Keratinocyte (primary cell): Measurements from ENCODE around the gene PRKD2. TPM values are rescaled to one million over a fixed set of nuclear protein-coding genes. Genes with fewer than 3 reads are reported as not detected.

Experiments used
- DNase-seq: peaks from one replicate; pipeline ENCODE4 v3.0.0-alpha.2; 2011; ENCODE audit warnings: low read depth, missing footprints, low spot score
- FAIRE-seq: peaks from 2 replicates; lab custom pipeline; 2011; peaks lifted over from hg19 to GRCh38; lab: Jason Lieb, UNC
- H2AFZ ChIP-seq: 2 replicates; pipeline ENCODE4 v1.6.0; 2012; ENCODE audit warnings: low read length, control low read depth, inconsistent platforms; ENCODE audit not compliant: control insufficient read depth
- H3K27ac ChIP-seq: 2 replicates; pipeline ENCODE4 v1.5.1; 2011; ENCODE audit warnings: low read length; ENCODE audit not compliant: control insufficient read depth, insufficient read depth
- H3K27me3 ChIP-seq: 3 replicates; pipeline ENCODE4 v1.6.0; 2011; ENCODE audit warnings: low read length; ENCODE audit not compliant: control insufficient read depth, insufficient read depth; ENCODE audit errors: extremely low read depth
- H3K36me3 ChIP-seq, 2 experiments: 2 replicates in 1 of 2; 3 replicates in 1 of 2; pipeline ENCODE4 v1.5.1; 2011; ENCODE audit warnings: low read length in 2 of 2, mild to moderate bottlenecking in 1 of 2; ENCODE audit not compliant: control insufficient read depth in 2 of 2, insufficient read depth in 2 of 2; ENCODE audit errors: extremely low read depth in 1 of 2
- H3K4me1 ChIP-seq: 3 replicates; pipeline ENCODE4 v1.5.1; 2011; ENCODE audit warnings: low read length; ENCODE audit not compliant: control insufficient read depth, insufficient read depth; ENCODE audit errors: extremely low read depth
- H3K4me2 ChIP-seq: 3 replicates; pipeline ENCODE4 v1.6.0; 2011; ENCODE audit warnings: low read depth, low read length; ENCODE audit not compliant: control insufficient read depth, insufficient read depth; ENCODE audit errors: extremely low read depth
- H3K4me3 ChIP-seq, 3 experiments: fragments of 200-600 bp in 1 of 3; sonication (generic) in 1 of 3; 2 replicates in 2 of 3; 3 replicates in 1 of 3; pipeline ENCODE4 v1.5.1; 2011 to 2016; ENCODE audit warnings: low read length in 3 of 3, mild to moderate bottlenecking in 3 of 3, control low read depth in 2 of 3, inconsistent platforms in 1 of 3, low read depth in 1 of 3, mixed read lengths in 1 of 3, mixed run types in 1 of 3, moderate library complexity in 1 of 3; ENCODE audit not compliant: control insufficient read depth in 2 of 3, insufficient read depth in 2 of 3; ENCODE audit errors: extremely low read depth in 1 of 3
- H3K79me2 ChIP-seq: 2 replicates; pipeline ENCODE4 v1.6.0; 2012; ENCODE audit warnings: low read length; ENCODE audit not compliant: control insufficient read depth, insufficient read depth
- H3K9ac ChIP-seq: 3 replicates; pipeline ENCODE4 v1.6.0; 2011; ENCODE audit warnings: low read length; ENCODE audit not compliant: control insufficient read depth, insufficient read depth; ENCODE audit errors: extremely low read depth
- H3K9me1 ChIP-seq: 3 replicates; pipeline ENCODE4 v1.6.0; 2011; ENCODE audit warnings: low read length; ENCODE audit not compliant: control insufficient read depth, insufficient read depth; ENCODE audit errors: extremely low read depth
- H3K9me3 ChIP-seq: 2 replicates; pipeline ENCODE4 v1.5.1; 2012; ENCODE audit warnings: low read depth, low read length; ENCODE audit not compliant: control insufficient read depth
- H4K20me1 ChIP-seq: 3 replicates; pipeline ENCODE4 v1.6.0; 2011; ENCODE audit warnings: low read length; ENCODE audit not compliant: control insufficient read depth, insufficient read depth; ENCODE audit errors: extremely low read depth
- EZH2 ChIP-seq: IDR thresholded peaks from one replicate; pipeline ENCODE4 v1.6.1; 2012; ENCODE audit warnings: inconsistent platforms, mild to moderate bottlenecking, low read length, moderate library complexity
- dilution Hi-C: fragments of 300-500 bp; cut with MboI; formaldehyde crosslinking; loops from one replicate; pipeline ENCODE4 v1.7.0; 2020; ENCODE audit warnings: low sequenced_read_pairs; ENCODE audit not compliant: extremely low pct_ligation_motif_present
- polyA plus RNA-seq, 5 experiments: library from polyadenylated mRNA; depleted of rRNA in 3 of 5; stranded (reverse) in 3 of 5; stranded (forward) in 1 of 5; unstranded in 1 of 5; fragments of >200 nt; gene quantifications; 1 replicate in 1 of 5; 2 replicates in 3 of 5; 3 replicates in 1 of 5; pipeline versions ENCODE4 v1.2.1 to v1.2.3, GENCODE V29; 2011 to 2012; ENCODE audit warnings: missing spikeins in 2 of 5, low read depth in 1 of 5, low replicate concordance in 1 of 5
- TF ChIP-seq, protein P1 (sequence below), 3 experiments: IDR thresholded peaks in 1 of 3; conservative IDR thresholded peaks in 1 of 3; optimal IDR thresholded peaks in 1 of 3; 2 replicates in 2 of 3; 3 replicates in 1 of 3; pipeline versions ENCODE3 to v1.5.1; 2011; ENCODE audit warnings: low read length in 3 of 3, mild to moderate bottlenecking in 3 of 3, moderate library complexity in 2 of 3, control low read depth in 1 of 3, inconsistent platforms in 1 of 3; ENCODE audit not compliant: insufficient read depth in 2 of 3; ENCODE audit errors: extremely low read depth in 1 of 3

Gene PRKD2
- polyA plus RNA-seq, 1 donor (not counting 4 experiments of a cell fraction or from before 2014, with no cell fraction given): 9.9 TPM

DNA sequence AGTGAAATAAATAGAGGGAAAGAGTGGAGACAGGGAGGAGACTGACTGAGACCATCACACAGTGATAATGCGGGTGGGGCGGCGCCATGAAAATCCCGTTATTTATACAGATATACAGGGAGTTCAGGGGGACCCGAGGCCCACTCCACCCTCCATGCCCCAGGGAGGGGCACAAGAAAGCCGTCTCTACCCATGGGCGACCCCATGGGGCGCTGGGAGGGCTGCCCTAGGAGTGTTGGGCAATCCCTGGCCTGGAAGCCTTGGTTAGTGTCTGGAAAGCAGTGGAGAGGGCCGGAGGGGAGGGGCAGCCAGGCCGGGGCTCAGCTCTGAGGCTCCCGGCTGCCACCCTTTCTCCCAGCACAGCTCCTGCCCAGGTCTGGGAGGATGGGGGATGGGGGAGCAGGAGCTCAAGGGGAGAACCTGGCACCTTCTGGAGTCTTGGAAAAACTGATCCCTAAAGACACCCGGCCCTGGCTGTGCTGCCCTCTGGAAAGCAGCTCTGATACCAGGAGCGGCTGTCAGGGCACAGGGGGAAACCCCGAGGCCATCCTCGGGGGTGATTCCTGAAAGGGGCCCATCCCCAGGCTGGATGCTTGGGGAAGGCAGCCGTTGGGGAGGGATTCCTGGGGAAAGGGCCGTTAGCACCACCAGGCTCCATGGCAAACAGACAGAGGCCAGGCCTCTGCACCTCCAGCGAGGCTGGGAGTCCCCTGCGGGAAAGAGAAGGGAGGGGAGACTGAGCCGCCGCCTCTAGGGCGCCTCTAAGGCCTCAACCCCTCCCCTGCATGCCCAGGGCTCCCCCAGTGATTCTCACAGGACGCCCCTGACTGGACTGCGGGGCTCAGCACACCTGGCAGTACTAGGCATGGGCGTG lies 3.0 kb upstream of the PRKD2 start:
- DNase-seq (no peak), FAIRE-seq (no peak)
- Histone ChIP-seq H3K9me3 (no peaks in the 10 kb centered on the region), H2AFZ (no peak overlapping the region), H3K36me3 (peaks cover 31 to 45% of the 10 kb centered on the region in 2 experiments), H3K9me1 (no peaks in the 10 kb centered on the region), H3K4me3 (no peak overlapping the region), H3K4me1 (peaks cover 13% of the 10 kb centered on the region), H3K9ac (no peak overlapping the region), H3K79me2 (peaks cover 21% of the 10 kb centered on the region), H3K27me3 (no peaks in the 10 kb centered on the region), H3K4me2 (no peak overlapping the region), H4K20me1 (peaks cover 2% of the 10 kb centered on the region), H3K27ac (no peak overlapping the region)
- no peak for TF ChIP-seq EZH2
- TF ChIP-seq, protein P1, sequence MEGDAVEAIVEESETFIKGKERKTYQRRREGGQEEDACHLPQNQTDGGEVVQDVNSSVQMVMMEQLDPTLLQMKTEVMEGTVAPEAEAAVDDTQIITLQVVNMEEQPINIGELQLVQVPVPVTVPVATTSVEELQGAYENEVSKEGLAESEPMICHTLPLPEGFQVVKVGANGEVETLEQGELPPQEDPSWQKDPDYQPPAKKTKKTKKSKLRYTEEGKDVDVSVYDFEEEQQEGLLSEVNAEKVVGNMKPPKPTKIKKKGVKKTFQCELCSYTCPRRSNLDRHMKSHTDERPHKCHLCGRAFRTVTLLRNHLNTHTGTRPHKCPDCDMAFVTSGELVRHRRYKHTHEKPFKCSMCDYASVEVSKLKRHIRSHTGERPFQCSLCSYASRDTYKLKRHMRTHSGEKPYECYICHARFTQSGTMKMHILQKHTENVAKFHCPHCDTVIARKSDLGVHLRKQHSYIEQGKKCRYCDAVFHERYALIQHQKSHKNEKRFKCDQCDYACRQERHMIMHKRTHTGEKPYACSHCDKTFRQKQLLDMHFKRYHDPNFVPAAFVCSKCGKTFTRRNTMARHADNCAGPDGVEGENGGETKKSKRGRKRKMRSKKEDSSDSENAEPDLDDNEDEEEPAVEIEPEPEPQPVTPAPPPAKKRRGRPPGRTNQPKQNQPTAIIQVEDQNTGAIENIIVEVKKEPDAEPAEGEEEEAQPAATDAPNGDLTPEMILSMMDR (optimal IDR thresholded peaks at IDR 0.05 in 1 of 3, IDR thresholded peaks at IDR 0.05 in 1 of 3, conservative IDR thresholded peaks at IDR 0.05 in 1 of 3; ENCODE audit: extremely low read depth in 1 of 3, insufficient read depth in 2 of 3, low read length in 3 of 3): no peak
- dilution Hi-C loops: no loop called here

DNA sequence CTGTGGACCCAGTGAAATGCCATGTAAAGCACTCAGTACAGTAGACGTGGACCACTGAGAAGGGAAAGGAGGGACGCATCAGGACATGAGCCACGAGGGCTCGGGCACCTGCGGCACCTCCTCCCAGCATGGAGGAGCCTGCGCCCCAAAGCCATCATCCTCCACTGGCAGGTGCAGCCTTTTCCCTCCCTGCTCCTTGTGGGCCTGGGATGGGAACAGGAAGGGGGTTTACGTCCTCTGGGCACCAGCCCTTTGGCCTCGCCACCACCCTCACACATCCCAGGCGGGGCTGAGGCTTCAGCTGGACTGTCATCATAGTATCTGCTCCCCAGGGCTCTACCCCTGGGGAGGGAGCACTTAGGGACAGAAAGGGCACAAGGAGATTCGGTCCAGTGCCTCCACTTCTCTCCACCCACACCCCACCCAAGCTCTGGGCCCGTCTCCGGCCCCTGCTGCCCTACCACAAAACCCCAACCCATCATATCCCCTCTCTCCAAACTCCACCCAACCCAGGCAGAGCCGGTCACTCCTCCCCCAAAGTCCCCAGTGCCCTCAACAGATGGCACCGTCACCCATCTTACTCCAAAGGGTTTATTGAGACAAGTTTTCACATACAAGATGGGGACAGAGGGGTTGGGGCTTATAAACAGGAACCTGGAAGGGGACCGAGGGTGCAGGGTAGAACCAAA lies 2.2 kb upstream of the PRKD2 start:
- no peak overlapping the region for H3K27ac ChIP-seq
- H2AFZ ChIP-seq: no peak overlapping the region
- no peaks in the 10 kb centered on the region for H3K9me1 ChIP-seq
- H4K20me1 ChIP-seq: peaks cover 2% of the 10 kb centered on the region
- H3K4me1 ChIP-seq: peaks cover 17% of the 10 kb centered on the region
- no peaks in the 10 kb centered on the region for H3K27me3 ChIP-seq
- no peak overlapping the region for H3K4me3 ChIP-seq
- no peak overlapping the region for H3K4me2 ChIP-seq
- H3K9ac ChIP-seq: no peak overlapping the region
- dilution Hi-C loops: no loop called here
- no peaks in the 10 kb centered on the region for H3K9me3 ChIP-seq
- FAIRE-seq (no peak), DNase-seq (no peak)
- peaks cover 21% of the 10 kb centered on the region for H3K79me2 ChIP-seq
- no peak for TF ChIP-seq EZH2
- TF ChIP-seq, protein P1 (optimal IDR thresholded peaks at IDR 0.05 in 1 of 3, IDR thresholded peaks at IDR 0.05 in 1 of 3, conservative IDR thresholded peaks at IDR 0.05 in 1 of 3; ENCODE audit: extremely low read depth in 1 of 3, insufficient read depth in 2 of 3, low read length in 3 of 3): no peak
- peaks cover 24 to 37% of the 10 kb centered on the region in 2 experiments for H3K36me3 ChIP-seq
